Neural progenitor cell (in vitro differentiated cells): ENCODE data around the gene P4HA2. TPM values are rescaled to one million over a fixed set of nuclear protein-coding genes. Genes with fewer than 3 reads are reported as not detected.
A peak's percentile ranks its signal among the peaks of the same experiment; 100 is the strongest.

Experiments
- DNase-seq: peaks from one replicate; pipeline ENCODE4 v3.0.0-alpha.2; 2016; ENCODE audit warnings: low spot score
- H2AFZ ChIP-seq: fragments of 200-600 bp; sonication (generic); replicated peaks from 2 replicates; pipeline ENCODE4 v1.6.1; 2016; ENCODE audit warnings: antibody characterized with exemption
- H3F3A ChIP-seq: fragments of 200-600 bp; sonication (generic); 2 replicates; pipeline ENCODE4 v1.6.1; 2016; ENCODE audit warnings: antibody characterized with exemption, low read depth
- H3K27ac ChIP-seq: fragments of 200-600 bp; sonication (generic); 2 replicates; pipeline ENCODE4 v1.5.1; 2016; ENCODE audit warnings: mild to moderate bottlenecking
- H3K27me3 ChIP-seq: fragments of 200-600 bp; sonication (generic); 2 replicates; pipeline ENCODE4 v1.6.1; 2016; ENCODE audit warnings: mild to moderate bottlenecking, moderate library complexity
- H3K36me3 ChIP-seq: fragments of 200-600 bp; sonication (generic); 2 replicates; pipeline ENCODE4 v1.5.1; 2016
- H3K4me1 ChIP-seq: fragments of 200-600 bp; sonication (generic); 2 replicates; pipeline ENCODE4 v1.6.1; 2016; ENCODE audit warnings: mixed run types
- H3K4me2 ChIP-seq: fragments of 200-600 bp; sonication (generic); 2 replicates; pipeline ENCODE4 v1.6.1; 2016
- H3K4me3 ChIP-seq: fragments of 200-600 bp; sonication (generic); 2 replicates; pipeline ENCODE4 v1.5.1; 2016
- H3K79me2 ChIP-seq: fragments of 200-600 bp; sonication (generic); 2 replicates; pipeline ENCODE4 v1.6.1; 2016; ENCODE audit warnings: low read depth
- H3K9ac ChIP-seq: fragments of 200-600 bp; sonication (generic); 2 replicates; pipeline ENCODE4 v1.6.1; 2016
- H3K9me3 ChIP-seq: fragments of 200-600 bp; sonication (generic); 2 replicates; pipeline ENCODE4 v1.5.1; 2016; ENCODE audit warnings: low read depth
- H4K20me1 ChIP-seq: fragments of 200-600 bp; sonication (generic); 2 replicates; pipeline ENCODE4 v1.6.1; 2016; ENCODE audit warnings: low read depth
- H3K27ac Mint-ChIP-seq: 3 replicates; pipeline ENCODE4 v1.8.0; 2021; ENCODE audit warnings: mixed read lengths
- H3K27me3 Mint-ChIP-seq: 2 replicates; pipeline ENCODE4 v1.8.0; 2022; ENCODE audit warnings: low read depth, mild to moderate bottlenecking, inconsistent platforms, moderate library complexity, mixed read lengths; ENCODE audit not compliant: insufficient read depth
- H3K36me3 Mint-ChIP-seq: 3 replicates; pipeline ENCODE4 v1.8.0; 2021; ENCODE audit warnings: mixed read lengths
- H3K4me1 Mint-ChIP-seq: 3 replicates; pipeline ENCODE4 v1.8.0; 2021; ENCODE audit warnings: mixed read lengths
- H3K4me3 Mint-ChIP-seq: 3 replicates; pipeline ENCODE4 v1.8.0; 2021; ENCODE audit warnings: mild to moderate bottlenecking, moderate library complexity, mixed read lengths
- H3K9me3 Mint-ChIP-seq: 3 replicates; pipeline ENCODE4 v1.8.0; 2020; ENCODE audit warnings: mixed read lengths
- EZH2 ChIP-seq: fragments of 200-600 bp; sonication (generic); IDR thresholded peaks from 2 replicates; pipeline ENCODE4 v1.6.1; 2017; ENCODE audit warnings: antibody characterized with exemption, mild to moderate bottlenecking, moderate library complexity
- EZH2phosphoT487 ChIP-seq: fragments of 200-600 bp; sonication (generic); IDR thresholded peaks from 2 replicates; pipeline ENCODE4 v1.6.1; 2017; ENCODE audit warnings: antibody characterized with exemption
- total RNA-seq: library from RNA; depleted of rRNA; stranded (reverse); fragments of >200 nt; gene quantifications from 2 replicates; pipeline ENCODE4 v1.2.3, GENCODE V29; 2015; ENCODE audit warnings: low replicate concordance
- TF ChIP-seq, protein P1 (sequence below): fragments of 200-600 bp; sonication (generic); IDR thresholded peaks from 2 replicates; pipeline ENCODE4 v1.5.1; 2017; ENCODE audit warnings: antibody characterized with exemption, mild to moderate bottlenecking

Gene P4HA2
- total RNA-seq, 1 donor from 2014 or later: 15.9 TPM

DNA sequence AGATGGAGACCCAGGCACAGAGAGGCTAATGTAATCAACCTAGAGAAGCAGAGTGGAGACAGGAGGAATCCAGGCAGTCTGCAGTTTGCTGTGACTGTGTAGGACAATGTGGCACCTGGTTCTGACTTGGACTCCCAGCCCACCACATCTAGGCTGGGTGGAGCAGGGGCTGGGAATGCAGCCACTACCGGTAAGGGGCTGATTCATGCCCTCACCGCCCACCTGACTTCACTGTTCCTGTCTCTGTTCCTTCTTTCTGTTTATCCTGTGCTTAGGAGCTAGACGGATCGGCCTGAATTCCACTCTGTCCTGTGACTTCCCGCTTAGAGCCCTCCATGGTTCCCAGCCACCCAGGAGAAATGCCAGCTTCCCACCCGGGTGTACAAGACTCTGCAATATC is 32.4 kb upstream of the P4HA2 start:
- Mint-ChIP-seq H3K4me1 (peaks cover 40% of the 10 kb centered on the region), H3K36me3 (peaks cover 10% of the 10 kb centered on the region), H3K9me3 (no peaks in the 10 kb centered on the region), H3K27ac (no peak overlapping the region), H3K27me3 (peaks cover 8% of the 10 kb centered on the region), H3K4me3 (peak overlapping the region; percentile 45)
- H3K4me3 ChIP-seq: no peak overlapping the region
- H3K9ac ChIP-seq: no peak overlapping the region
- no peak overlapping the region for H3K4me2 ChIP-seq
- no peaks in the 10 kb centered on the region for H4K20me1 ChIP-seq
- peaks cover 13% of the 10 kb centered on the region for H3K4me1 ChIP-seq
- H3K27me3 ChIP-seq: peaks cover 19% of the 10 kb centered on the region
- H3K27ac ChIP-seq: no peak overlapping the region
- H3K36me3 ChIP-seq: no peaks in the 10 kb centered on the region
- TF ChIP-seq, protein P1, sequence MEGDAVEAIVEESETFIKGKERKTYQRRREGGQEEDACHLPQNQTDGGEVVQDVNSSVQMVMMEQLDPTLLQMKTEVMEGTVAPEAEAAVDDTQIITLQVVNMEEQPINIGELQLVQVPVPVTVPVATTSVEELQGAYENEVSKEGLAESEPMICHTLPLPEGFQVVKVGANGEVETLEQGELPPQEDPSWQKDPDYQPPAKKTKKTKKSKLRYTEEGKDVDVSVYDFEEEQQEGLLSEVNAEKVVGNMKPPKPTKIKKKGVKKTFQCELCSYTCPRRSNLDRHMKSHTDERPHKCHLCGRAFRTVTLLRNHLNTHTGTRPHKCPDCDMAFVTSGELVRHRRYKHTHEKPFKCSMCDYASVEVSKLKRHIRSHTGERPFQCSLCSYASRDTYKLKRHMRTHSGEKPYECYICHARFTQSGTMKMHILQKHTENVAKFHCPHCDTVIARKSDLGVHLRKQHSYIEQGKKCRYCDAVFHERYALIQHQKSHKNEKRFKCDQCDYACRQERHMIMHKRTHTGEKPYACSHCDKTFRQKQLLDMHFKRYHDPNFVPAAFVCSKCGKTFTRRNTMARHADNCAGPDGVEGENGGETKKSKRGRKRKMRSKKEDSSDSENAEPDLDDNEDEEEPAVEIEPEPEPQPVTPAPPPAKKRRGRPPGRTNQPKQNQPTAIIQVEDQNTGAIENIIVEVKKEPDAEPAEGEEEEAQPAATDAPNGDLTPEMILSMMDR: no peak
- TF ChIP-seq EZH2phosphoT487 (no peak), EZH2 (no peak)
- DNase-seq: no peak
- no peak overlapping the region for H2AFZ ChIP-seq
- no peaks in the 10 kb centered on the region for H3K9me3 ChIP-seq
- H3K79me2 ChIP-seq: no peaks in the 10 kb centered on the region
- H3F3A ChIP-seq: no peaks in the 10 kb centered on the region

DNA sequence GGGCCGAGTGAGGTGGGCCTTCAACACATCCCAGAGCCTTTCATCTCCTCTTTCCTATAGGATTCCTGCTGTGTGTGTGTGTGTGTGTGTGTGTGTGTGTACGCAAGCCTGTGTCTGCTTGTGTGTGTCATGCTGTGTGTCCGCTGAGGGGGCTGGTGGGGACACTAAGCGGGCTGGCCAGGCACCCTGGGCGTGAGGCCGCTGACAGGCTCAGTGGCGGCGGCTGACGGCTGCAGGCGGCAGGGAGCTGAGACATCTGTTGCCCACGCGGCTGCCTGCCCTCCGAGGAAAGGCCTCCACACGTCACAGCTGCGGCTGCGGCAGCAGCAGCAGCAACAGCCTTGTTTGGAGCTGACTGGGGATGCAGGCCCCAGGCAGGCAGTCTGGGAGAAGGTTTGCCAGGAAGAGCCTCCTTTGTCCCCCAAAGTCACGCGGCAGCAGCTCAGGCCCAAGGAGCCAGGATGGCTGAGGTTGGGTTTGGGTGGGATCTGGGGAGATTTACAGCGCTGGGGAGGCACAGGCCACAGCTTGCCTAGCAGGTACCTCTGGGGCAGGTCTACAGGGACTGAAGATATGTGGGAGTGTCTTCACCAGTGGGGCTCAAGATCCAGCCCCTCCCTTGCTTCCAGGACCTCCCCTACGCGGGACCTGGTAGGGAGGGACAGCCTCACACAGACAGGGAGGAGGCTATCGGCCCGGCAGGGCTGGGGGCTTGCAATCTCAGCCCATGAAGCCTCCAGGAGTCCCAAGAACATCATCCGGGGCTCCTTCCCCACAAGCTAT is 31.6 kb upstream of the P4HA2 start:
- peaks cover 19% of the 10 kb centered on the region for H3K27me3 ChIP-seq
- no peaks in the 10 kb centered on the region for H3K79me2 ChIP-seq
- no peaks in the 10 kb centered on the region for H3F3A ChIP-seq
- DNase-seq: peak; percentile 54
- H3K9ac ChIP-seq: no peak overlapping the region
- H2AFZ ChIP-seq: no peak overlapping the region
- no peaks in the 10 kb centered on the region for H3K9me3 ChIP-seq
- peaks cover 8% of the 10 kb centered on the region for H3K27me3 Mint-ChIP-seq
- no peaks in the 10 kb centered on the region for H3K9me3 Mint-ChIP-seq
- H4K20me1 ChIP-seq: no peaks in the 10 kb centered on the region
- H3K4me3 ChIP-seq: no peak overlapping the region
- H3K4me1 Mint-ChIP-seq: peaks cover 32% of the 10 kb centered on the region
- no peak overlapping the region for H3K27ac ChIP-seq
- H3K4me1 ChIP-seq: peaks cover 13% of the 10 kb centered on the region
- H3K27ac Mint-ChIP-seq: peak overlapping the region; percentile 87
- H3K36me3 Mint-ChIP-seq: peaks cover 10% of the 10 kb centered on the region
- TF ChIP-seq, protein P1: no peak
- TF ChIP-seq EZH2 (no peak), EZH2phosphoT487 (no peak)
- no peaks in the 10 kb centered on the region for H3K36me3 ChIP-seq
- peak overlapping the region; percentile 100 for H3K4me2 ChIP-seq
- peak overlapping the region; percentile 82 for H3K4me3 Mint-ChIP-seq

DNA sequence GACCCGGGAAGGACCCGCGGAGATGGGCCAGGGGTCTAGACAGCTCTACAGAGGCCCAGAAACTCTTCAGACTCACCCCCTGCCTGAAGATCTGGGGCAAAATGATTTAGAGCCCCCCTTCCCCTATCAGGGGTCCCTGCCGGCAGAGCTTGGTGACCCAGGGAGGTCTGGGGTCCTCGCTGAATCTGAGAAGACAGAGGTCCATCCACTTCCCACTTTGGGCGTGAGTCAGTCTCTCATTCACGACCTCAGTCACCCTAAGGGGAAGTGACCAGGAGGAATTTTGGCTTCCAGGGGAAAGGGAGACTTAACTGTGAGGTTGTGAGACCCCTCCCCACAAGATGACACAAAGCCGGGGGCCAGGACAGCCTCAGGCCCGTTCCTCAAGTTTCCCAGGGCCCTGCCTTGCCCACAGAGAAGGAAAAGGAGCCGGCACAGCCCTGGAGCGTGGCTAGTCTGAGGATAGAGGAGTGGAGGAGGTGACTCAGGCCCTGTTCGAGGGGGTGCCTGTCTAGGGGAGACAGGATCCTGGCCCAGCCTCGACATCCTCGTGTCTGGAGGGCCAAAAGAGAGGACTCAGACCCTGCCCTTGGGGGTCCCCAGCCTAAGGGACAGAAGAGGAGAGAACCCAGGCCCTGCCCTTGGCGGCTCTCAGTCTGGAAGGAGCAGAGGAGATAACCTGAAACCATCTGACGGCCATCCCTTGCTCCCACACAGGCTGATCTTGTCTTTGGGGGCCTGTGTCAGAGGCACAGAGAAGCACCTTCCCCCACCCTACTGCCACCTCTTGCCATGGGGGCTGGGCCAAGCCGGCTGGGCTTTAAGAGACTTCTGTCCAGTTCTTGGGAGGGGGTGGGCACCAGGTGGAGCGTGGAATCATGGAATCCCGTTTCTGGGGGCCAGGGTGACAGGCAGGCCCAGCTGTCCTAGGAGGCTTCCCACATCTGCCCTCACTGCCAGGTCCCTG is 30.7 kb upstream of the P4HA2 start:
- DNase-seq: no peak
- Mint-ChIP-seq H3K9me3 (no peaks in the 10 kb centered on the region), H3K4me1 (peaks cover 29% of the 10 kb centered on the region), H3K36me3 (peaks cover 8% of the 10 kb centered on the region), H3K27me3 (peaks cover 7% of the 10 kb centered on the region), H3K27ac (peak overlapping the region; percentile 87), H3K4me3 (peak overlapping the region; percentile 82)
- peak overlapping the region; percentile 98 for H2AFZ ChIP-seq
- H4K20me1 ChIP-seq: no peaks in the 10 kb centered on the region
- TF ChIP-seq EZH2: no peak
- TF ChIP-seq EZH2phosphoT487: no peak
- TF ChIP-seq, protein P1: no peak
- H3K36me3 ChIP-seq: no peaks in the 10 kb centered on the region
- no peaks in the 10 kb centered on the region for H3K9me3 ChIP-seq
- no peaks in the 10 kb centered on the region for H3F3A ChIP-seq
- H3K27ac ChIP-seq: no peak overlapping the region
- peak overlapping the region; percentile 42 for H3K9ac ChIP-seq
- H3K4me2 ChIP-seq: peak overlapping the region; percentile 100
- H3K4me1 ChIP-seq: peaks cover 13% of the 10 kb centered on the region
- peak overlapping the region; percentile 78 for H3K4me3 ChIP-seq
- H3K27me3 ChIP-seq: peaks cover 19% of the 10 kb centered on the region
- no peaks in the 10 kb centered on the region for H3K79me2 ChIP-seq
